Immature natural killer cell (primary cell): ENCODE measurements around the gene YEATS4. TPM values are rescaled to one million over a fixed set of nuclear protein-coding genes. Genes with fewer than 3 reads are reported as not detected.

Experiments
- DNase-seq, 3 donors: peaks; one replicate each; pipeline ENCODE4 v3.0.0; 2022; ENCODE audit warnings: mixed read lengths in 1 of 3
- H3K27ac Mint-ChIP-seq, 6 donors: one replicate each; pipeline ENCODE4 v1.8.0; 2020; ENCODE audit warnings: mixed read lengths in 6 of 6, mild to moderate bottlenecking in 5 of 6, inconsistent platforms in 4 of 6, moderate library complexity in 3 of 6
- H3K27me3 Mint-ChIP-seq, 3 donors: one replicate each; pipeline ENCODE4 v1.8.0; 2020 to 2021; ENCODE audit warnings: low read depth in 3 of 3, mild to moderate bottlenecking in 3 of 3, mixed read lengths in 3 of 3, moderate library complexity in 3 of 3, inconsistent platforms in 1 of 3
- H3K36me3 Mint-ChIP-seq, 3 donors: one replicate each; pipeline ENCODE4 v1.8.0; 2020; ENCODE audit warnings: mixed read lengths in 3 of 3, inconsistent platforms in 2 of 3, mild to moderate bottlenecking in 2 of 3
- H3K4me1 Mint-ChIP-seq, 2 donors: one replicate each; pipeline ENCODE4 v1.8.0; 2020; ENCODE audit warnings: inconsistent platforms in 2 of 2, mild to moderate bottlenecking in 2 of 2, mixed read lengths in 2 of 2, moderate library complexity in 1 of 2
- H3K4me3 Mint-ChIP-seq, 5 donors: one replicate each; pipeline ENCODE4 v1.8.0; 2020; ENCODE audit warnings: mild to moderate bottlenecking in 5 of 5, mixed read lengths in 5 of 5, inconsistent platforms in 3 of 5, moderate library complexity in 3 of 5
- H3K9me3 Mint-ChIP-seq, 6 donors: one replicate each; pipeline ENCODE4 v1.8.0; 2020; ENCODE audit warnings: mild to moderate bottlenecking in 6 of 6, mixed read lengths in 6 of 6, inconsistent platforms in 4 of 6, moderate library complexity in 3 of 6
- polyA plus RNA-seq, 3 donors: library from polyadenylated mRNA; unstranded; fragments of 300-500 nt; fragmentation: Illumina TruSeq; gene quantifications; one replicate each; pipeline ENCODE4 v1.2.3, GENCODE V29; 2021

YEATS4 gene
- polyA plus RNA-seq, 3 donors from 2014 or later: 26.6 to 41.8 (median 31.9) TPM

DNA sequence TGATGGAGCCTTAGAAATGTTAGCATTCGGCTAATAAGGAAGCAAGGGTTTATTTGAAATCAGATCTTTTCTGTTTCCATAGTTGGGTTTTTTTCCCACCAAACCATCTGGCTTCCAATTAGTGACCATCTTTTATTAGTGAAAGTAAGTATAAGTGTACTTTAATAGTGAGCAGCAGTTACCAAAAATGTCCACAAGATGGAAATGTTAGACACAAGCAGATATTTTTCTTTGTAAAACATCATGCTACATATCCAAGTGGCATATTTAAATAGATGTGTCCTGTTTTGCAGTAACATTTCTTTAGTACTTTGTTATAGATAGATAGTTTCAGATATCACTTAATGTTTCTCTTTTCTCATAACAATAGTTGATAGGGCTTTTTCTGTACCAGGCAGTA is 28.8 kb downstream of the YEATS4 start:
- H3K27me3 Mint-ChIP-seq: no peaks in the 10 kb centered on the region
- H3K4me3 Mint-ChIP-seq: no peak overlapping the region
- no peak for DNase-seq
- H3K27ac Mint-ChIP-seq: no peak overlapping the region
- peaks cover 0 to 19% (median 12%) of the 10 kb centered on the region in 3 donors for H3K36me3 Mint-ChIP-seq
- H3K9me3 Mint-ChIP-seq: no peaks in the 10 kb centered on the region
- H3K4me1 Mint-ChIP-seq: no peaks in the 10 kb centered on the region

DNA sequence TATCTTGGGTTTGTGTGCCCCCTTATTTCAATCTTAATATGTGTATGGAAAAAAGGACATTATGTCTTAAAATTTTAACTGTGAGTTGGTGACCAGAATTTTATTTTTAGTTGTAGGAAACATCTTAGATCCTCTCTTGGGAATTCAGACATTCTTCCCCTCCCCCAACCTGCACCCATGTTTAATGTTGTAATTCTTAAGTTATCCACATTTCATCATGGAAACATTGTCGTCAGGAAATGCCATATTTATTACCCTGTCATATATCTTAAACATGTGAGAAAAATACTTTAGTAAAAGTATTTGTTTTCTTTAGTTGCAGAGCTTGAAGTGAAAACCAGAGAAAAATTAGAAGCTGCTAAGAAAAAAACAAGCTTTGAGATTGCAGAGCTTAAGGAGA is 30.3 kb downstream of the YEATS4 start:
- Mint-ChIP-seq H3K27ac (no peak overlapping the region), H3K4me1 (no peaks in the 10 kb centered on the region), H3K4me3 (no peak overlapping the region), H3K36me3 (peaks cover 0 to 24% (median 12%) of the 10 kb centered on the region in 3 donors), H3K27me3 (no peaks in the 10 kb centered on the region), H3K9me3 (no peaks in the 10 kb centered on the region)
- DNase-seq: no peak

DNA sequence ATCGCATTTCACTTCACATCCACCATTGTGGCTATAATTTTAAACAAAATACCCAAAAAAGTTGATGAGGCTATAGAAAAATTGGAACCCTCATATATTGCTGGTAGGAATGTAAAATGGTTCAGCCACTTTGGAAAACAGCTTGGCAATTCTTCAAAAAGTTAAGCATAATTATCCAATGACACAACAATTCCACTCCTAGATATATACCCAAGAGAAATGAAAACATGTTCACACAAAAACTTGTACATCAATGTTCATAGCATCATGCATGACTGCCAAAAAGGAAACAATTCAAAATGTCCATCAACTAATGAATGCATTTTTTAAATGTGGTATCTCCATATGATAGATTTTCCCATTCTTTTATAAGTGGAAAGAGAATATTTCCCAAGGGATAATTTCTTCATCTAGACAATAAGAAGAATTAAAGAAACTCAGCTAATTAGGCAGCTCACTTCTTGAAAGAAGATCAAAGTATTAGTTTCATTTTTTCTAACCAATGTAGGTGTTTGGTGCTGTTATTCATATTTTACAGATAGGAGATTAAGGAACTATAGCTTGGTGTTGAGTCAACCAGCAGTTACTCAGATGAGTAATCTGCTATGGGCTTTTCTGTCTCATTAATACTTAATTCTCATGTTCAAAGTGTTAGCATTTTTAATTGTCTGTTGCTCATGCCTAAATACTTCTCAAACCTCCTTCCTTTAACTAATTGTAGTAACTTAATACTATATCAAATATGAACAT is 32.8 kb downstream of the YEATS4 start:
- Mint-ChIP-seq H3K36me3 (peaks cover 14 to 36% (median 22%) of the 10 kb centered on the region in 3 donors), H3K9me3 (no peaks in the 10 kb centered on the region), H3K4me3 (no peak overlapping the region), H3K27ac (no peak overlapping the region), H3K4me1 (no peaks in the 10 kb centered on the region), H3K27me3 (no peaks in the 10 kb centered on the region)
- DNase-seq: no peak

DNA sequence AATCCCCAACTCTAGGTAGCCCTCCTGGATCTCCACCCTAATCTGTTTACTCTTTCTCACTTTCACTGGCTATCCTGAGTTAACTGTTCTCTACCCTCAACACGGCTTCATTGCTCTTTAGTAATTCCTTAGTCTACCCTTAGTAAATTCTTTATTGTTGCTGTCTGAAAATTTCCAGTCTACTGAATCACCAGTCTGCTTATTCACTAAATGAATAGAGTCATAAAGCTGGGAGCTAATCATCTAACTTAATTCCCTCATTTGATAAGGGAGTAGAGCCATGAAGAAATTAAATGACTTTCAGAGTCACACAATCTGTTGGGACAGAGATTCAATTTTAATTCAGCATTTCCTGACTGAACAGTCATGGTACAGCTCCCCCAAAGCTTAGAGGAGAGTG is 36.5 kb downstream of the YEATS4 start:
- DNase-seq: no peak
- Mint-ChIP-seq H3K27ac (no peak overlapping the region), H3K9me3 (no peaks in the 10 kb centered on the region), H3K4me1 (no peaks in the 10 kb centered on the region), H3K27me3 (no peaks in the 10 kb centered on the region), H3K4me3 (no peak overlapping the region), H3K36me3 (peaks cover 17 to 33% (median 22%) of the 10 kb centered on the region in 3 donors)

DNA sequence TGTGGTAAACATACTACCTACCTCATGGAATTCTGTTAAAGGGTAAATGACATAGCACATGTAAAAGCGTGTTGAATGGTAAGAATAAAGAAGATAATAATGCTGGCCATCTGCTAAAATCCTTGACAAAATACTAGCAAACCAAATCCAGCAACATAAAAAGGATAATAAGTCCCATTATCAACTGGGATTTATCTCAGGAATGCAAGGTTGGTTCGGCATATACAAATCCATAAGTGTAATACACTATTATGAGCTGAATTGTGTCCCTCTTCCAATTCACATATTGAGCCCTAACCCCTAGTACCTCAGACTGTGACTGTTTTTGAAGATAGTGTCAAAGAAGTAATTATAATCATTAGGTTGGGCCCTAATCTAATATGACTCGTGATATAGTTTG is 37.4 kb downstream of the YEATS4 start:
- Mint-ChIP-seq H3K27ac (no peak overlapping the region), H3K36me3 (peaks cover 17 to 26% (median 22%) of the 10 kb centered on the region in 3 donors), H3K4me3 (no peak overlapping the region), H3K27me3 (no peaks in the 10 kb centered on the region), H3K4me1 (no peaks in the 10 kb centered on the region), H3K9me3 (no peaks in the 10 kb centered on the region)
- DNase-seq: no peak

DNA sequence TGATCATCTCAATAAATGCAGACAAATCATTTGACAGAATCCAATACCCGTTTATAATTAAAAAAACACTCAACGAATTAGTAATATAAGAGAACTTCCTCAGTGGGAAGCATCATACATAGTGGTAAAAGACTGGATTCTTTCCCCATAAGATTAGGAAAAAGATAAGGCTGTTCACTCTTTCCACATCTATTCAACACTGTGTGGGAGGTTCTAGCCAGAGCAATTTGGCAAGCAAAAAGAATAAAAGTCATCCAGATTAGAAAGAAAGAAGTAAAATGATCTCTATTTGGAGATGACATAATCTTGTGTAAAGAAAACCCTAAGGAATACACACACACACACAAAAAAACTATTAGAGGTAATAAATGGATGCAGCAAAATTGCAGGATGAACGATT is 38.4 kb downstream of the YEATS4 start:
- Mint-ChIP-seq H3K36me3 (peaks cover 17 to 26% (median 22%) of the 10 kb centered on the region in 3 donors), H3K27me3 (no peaks in the 10 kb centered on the region), H3K4me1 (no peaks in the 10 kb centered on the region), H3K27ac (no peak overlapping the region), H3K9me3 (no peaks in the 10 kb centered on the region), H3K4me3 (no peak overlapping the region)
- DNase-seq: no peak

DNA sequence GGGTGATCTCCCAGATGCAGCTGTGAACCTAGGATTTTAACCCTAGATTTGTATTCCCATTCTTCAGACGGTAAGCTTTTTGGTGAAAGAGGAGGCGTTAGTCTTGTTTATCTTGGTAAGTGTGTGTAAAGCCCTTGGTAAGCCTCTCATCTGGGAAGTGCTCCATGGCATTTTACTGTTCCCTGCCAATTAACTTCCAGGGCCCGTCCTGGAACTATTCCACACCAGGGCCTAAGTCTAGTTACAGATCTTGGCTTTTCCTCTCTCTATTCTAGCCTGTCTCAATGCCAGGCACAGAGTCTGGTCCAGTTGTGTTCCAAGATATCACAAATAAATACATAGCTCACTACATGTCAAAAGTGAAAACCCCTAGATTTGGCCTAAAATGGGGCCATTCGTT is 42.4 kb downstream of the YEATS4 start:
- Mint-ChIP-seq H3K27me3 (no peaks in the 10 kb centered on the region), H3K4me3 (no peak overlapping the region), H3K36me3 (peaks cover 10 to 12% (median 11%) of the 10 kb centered on the region in 3 donors), H3K27ac (no peak overlapping the region), H3K4me1 (no peaks in the 10 kb centered on the region), H3K9me3 (no peaks in the 10 kb centered on the region)
- DNase-seq: no peak

DNA sequence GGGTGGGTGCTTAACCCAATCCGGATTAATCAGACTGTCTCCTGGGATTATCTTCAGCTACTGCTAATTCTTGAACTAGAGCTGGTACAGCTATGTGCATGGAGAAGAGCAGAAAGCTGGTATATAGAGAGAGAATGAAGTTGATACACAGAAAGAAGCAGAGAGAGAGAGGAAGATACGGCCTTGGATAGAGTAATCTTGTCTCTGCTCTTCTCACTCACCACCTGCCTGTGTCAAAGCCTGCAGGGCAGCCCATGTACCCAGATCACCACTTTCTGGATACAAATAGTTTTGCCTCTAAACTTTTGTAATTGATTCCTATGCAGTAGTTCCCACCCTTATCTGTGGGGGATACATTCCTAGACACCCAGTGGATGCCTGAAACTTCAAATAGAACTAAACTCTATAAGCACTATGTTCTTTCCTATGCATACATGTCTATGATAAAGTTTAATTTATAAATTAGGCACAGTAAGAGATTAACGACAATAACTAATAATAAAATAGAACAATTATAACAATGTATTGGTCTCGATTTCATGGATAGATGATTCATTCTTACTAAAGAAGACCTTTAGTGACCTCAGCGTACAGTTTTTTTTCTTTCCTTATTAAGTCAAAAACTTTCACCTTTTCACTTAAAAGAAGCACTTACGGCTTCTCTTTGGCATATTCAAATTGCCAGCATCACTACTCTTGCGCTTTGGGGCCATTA is 45.5 kb downstream of the YEATS4 start:
- Mint-ChIP-seq H3K27me3 (no peaks in the 10 kb centered on the region), H3K36me3 (peaks cover 4 to 9% (median 9%) of the 10 kb centered on the region in 3 donors), H3K9me3 (no peaks in the 10 kb centered on the region), H3K4me3 (no peak overlapping the region), H3K4me1 (no peaks in the 10 kb centered on the region), H3K27ac (no peak overlapping the region)
- DNase-seq: no peak

DNA sequence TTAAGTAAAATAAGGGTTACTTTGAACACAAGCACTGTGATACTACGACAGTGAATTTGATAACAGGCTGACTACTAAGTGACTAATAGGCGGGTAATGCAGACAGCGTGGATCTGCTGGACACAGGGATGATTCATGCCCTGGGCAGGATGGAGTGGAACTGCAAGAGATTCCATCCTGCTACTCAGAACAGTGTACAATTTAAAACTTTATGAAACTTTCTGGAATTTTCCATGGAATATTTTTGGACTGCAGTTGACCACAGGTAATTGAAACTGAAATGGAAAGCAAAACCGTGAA is 46.0 kb downstream of the YEATS4 start:
- Mint-ChIP-seq H3K9me3 (no peaks in the 10 kb centered on the region), H3K27me3 (no peaks in the 10 kb centered on the region), H3K4me3 (no peak overlapping the region), H3K4me1 (no peaks in the 10 kb centered on the region), H3K27ac (no peak overlapping the region), H3K36me3 (peaks cover 9 to 14% (median 13%) of the 10 kb centered on the region in 3 donors)
- DNase-seq: no peak

DNA sequence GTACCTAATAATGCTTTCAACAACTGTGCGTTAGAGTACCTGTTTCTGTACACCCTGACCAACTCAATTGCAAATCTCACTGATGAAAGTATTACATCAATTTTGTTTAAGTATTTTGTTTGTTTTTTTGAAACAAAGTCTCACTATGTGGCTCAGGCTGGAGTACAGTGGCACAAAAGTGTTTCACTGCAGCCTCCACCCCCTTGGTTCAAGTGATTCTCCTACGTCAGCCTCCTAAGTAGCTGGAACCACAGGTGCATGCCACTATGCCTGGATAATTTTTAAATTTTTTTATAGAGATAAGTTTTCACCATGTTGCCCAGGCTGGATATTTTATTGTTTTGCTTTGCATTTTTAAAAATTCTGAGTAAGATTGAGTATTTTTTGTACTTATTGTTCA is 46.7 kb downstream of the YEATS4 start:
- DNase-seq: no peak
- Mint-ChIP-seq H3K36me3 (peaks cover 11 to 15% (median 14%) of the 10 kb centered on the region in 3 donors), H3K27ac (no peak overlapping the region), H3K27me3 (no peaks in the 10 kb centered on the region), H3K9me3 (no peaks in the 10 kb centered on the region), H3K4me1 (no peaks in the 10 kb centered on the region), H3K4me3 (no peak overlapping the region)

DNA sequence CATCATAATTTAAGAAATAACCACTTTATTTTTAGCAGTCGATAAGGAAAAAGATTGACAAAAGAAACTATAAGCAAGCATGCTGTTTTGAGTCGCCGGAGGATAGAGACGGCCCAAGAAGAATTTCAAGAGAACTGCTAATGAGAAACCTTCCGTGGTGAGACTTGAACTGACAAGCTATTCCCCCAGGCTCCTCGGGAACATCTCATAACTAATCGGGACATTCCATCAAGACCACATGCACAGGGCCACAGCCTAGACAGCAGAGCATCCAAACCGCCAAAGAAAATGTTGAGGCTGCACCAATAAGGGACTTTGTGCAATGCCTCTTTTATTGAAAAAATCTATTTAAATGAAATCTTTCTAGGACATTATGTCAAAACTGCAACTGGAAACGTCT is 51.0 kb downstream of the YEATS4 start:
- H3K4me1 Mint-ChIP-seq: no peaks in the 10 kb centered on the region
- H3K27me3 Mint-ChIP-seq: no peaks in the 10 kb centered on the region
- H3K36me3 Mint-ChIP-seq: peaks cover 11 to 28% (median 15%) of the 10 kb centered on the region in 3 donors

DNA sequence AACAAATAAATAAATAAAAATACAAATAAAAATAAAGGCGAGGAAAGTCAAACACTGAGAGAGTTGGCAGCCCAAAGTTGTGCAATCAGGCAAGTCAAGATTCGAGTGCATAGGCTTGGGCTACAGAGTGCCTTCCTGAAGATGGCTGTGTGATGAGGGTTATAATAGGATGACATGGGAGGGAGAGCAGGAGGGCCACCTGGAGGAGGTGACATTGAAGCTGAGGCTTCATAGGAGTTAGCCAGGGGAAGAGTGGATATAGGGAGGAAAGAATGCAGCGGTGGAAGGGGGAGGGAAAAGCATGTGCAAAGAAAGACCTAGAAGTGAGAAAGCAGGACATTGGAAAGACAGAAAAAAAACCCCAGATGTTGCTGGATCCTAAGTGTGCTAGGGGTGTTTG is 53.1 kb downstream of the YEATS4 start:
- DNase-seq: no peak
- Mint-ChIP-seq H3K27me3 (no peaks in the 10 kb centered on the region), H3K27ac (no peak overlapping the region), H3K9me3 (no peaks in the 10 kb centered on the region), H3K4me1 (no peaks in the 10 kb centered on the region), H3K36me3 (peaks cover 11 to 31% (median 15%) of the 10 kb centered on the region in 3 donors), H3K4me3 (no peak overlapping the region)

More for the DNA sequence above, 51.0 kb downstream of the YEATS4 start:
- no peak overlapping the region for H3K27ac Mint-ChIP-seq
- no peak for DNase-seq
- H3K9me3 Mint-ChIP-seq: no peaks in the 10 kb centered on the region
- no peak overlapping the region for H3K4me3 Mint-ChIP-seq

DNA sequence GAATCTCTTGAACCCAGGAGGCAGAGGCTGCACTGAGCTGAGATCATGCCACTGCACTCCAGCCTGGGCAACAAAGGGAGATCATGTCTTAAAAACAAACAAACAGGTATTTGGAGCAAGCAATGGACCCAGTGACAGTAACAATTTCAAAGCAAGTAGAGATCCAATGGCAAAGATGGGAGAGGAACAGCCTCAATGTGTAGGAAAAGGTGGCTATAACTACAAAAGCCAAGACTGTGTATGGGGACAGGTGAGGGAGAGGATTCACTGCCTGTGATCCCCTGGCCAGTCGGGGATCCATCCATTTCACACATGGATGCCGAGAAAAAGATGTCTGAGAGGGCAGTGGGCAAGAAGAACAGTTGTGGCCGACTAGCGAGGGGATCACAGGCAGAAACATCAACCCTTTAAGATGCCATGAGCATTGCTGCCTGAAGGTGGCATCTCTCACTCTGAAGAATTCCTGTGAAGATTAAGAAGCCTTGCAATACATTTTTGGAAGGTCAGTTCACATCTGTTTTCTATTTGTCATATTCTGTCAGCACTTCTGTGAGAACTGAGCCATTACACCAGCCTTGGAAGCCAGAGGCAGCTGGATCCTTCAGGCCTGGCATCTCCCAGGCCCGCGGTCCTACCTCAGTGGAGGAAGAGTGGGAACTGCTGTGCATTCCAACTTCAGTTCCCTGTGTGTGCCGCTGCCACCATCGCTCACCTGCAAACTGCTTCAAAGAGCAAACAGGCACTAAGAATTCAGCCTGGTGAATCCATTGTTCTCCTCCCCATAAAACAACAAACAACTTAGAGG is 56.1 kb downstream of the YEATS4 start:
- peak in 1 of 3 donors; percentile 3 for DNase-seq
- Mint-ChIP-seq H3K9me3 (no peaks in the 10 kb centered on the region), H3K4me3 (no peak overlapping the region), H3K4me1 (no peaks in the 10 kb centered on the region), H3K27ac (no peak overlapping the region), H3K27me3 (peaks cover 0 to 1% (median 0%) of the 10 kb centered on the region in 3 donors), H3K36me3 (peaks cover 0 to 26% (median 0%) of the 10 kb centered on the region in 3 donors)

DNA sequence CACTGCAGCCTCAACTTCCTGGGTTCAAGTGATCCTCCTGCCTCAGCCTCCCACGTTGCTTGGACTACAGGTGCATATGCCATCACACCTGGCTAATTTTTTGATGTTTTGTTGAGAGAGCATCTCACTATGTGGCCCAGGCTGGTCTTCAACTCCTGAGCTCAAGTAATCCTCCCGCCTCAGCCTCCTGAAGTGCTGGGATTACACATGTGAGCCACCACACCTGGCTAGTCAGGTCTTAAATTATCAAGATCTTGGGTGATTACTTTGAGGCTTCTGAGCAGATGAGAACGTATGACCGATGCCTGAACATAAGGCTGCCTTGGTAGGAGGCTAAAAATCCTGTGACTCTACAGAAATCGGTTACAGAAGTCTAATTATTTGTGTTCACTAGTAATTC is 57.7 kb downstream of the YEATS4 start:
- H3K9me3 Mint-ChIP-seq: no peaks in the 10 kb centered on the region
- no peak overlapping the region for H3K4me3 Mint-ChIP-seq
- peaks cover 0 to 23% (median 0%) of the 10 kb centered on the region in 3 donors for H3K36me3 Mint-ChIP-seq
- H3K4me1 Mint-ChIP-seq: no peaks in the 10 kb centered on the region
- DNase-seq: no peak
- peaks cover 0 to 2% (median 1%) of the 10 kb centered on the region in 3 donors for H3K27me3 Mint-ChIP-seq
- H3K27ac Mint-ChIP-seq: no peak overlapping the region
